NT2/D1 (cell line): Measurements from ENCODE around the gene NYNRIN.

Experiments
- SUZ12 ChIP-seq: IDR thresholded peaks from 2 replicates; pipeline ENCODE4 v1.6.1; 2011; ENCODE audit not compliant: insufficient read length, insufficient read depth; ENCODE audit errors: extremely low read depth
- YY1 ChIP-seq: IDR thresholded peaks from 2 replicates; pipeline ENCODE4 v1.6.1; 2011; ENCODE audit not compliant: insufficient read length, insufficient read depth
- ZNF274 ChIP-seq: IDR thresholded peaks from 2 replicates; pipeline ENCODE4 v1.6.1; 2011; ENCODE audit warnings: mild to moderate bottlenecking, low read depth, low read length

DNA sequence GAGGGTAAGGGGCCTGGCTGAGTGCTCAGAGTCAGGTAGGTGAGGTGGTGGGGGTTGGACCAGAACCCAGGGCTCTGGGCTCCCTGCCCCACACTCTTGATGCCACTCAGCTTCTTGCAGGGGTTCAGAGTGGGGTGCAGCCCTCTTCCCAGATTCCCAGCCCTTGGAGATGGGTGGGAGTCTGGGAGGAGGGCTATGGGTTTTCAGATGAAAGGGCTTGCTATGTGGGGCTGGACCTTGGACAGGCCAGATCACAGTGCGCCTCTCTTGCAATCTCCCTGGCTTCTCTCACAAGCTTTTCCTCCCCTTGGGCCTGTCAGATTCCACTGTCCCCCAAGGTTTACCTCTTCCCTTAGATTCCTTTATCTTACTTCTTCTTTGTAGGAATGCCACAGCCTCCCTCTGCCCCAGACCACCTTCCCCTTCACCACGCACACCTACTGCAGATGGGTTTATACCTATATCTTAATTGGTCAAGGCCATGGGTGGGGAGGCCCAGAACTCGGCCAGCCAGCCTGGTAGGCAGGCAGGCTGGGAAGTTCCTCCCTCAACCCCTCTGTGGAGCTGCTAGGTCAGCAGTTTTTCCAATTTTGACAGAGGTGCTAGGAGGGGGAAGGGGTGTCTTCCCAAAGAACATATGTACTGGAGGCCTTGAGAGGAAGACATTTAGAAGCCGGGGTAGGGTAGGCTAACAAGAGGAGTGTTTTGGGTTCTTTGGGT is 1.4 kb downstream of the NYNRIN start:
- no peak for TF ChIP-seq SUZ12
- TF ChIP-seq YY1 = no peak
- TF ChIP-seq ZNF274 = no peak
